IPS-15b (cell line): Measurements from ENCODE around the gene RWDD2A.

Experiments
- H3K27me3 ChIP-seq: one replicate; pipeline ENCODE4 v1.6.1; 2013; ENCODE audit warnings: low read length; ENCODE audit not compliant: control insufficient read depth, insufficient read depth
- H3K36me3 ChIP-seq: one replicate; pipeline ENCODE4 v1.6.1; 2013; ENCODE audit warnings: low read length; ENCODE audit not compliant: control insufficient read depth, insufficient read depth
- H3K4me1 ChIP-seq: one replicate; pipeline ENCODE4 v1.6.1; 2013; ENCODE audit warnings: mild to moderate bottlenecking, low read length; ENCODE audit not compliant: control insufficient read depth, insufficient read depth
- H3K4me3 ChIP-seq: one replicate; pipeline ENCODE4 v1.5.1; 2013; ENCODE audit warnings: low read depth, low read length
- H3K9ac ChIP-seq: one replicate; pipeline ENCODE4 v1.6.1; 2013; ENCODE audit warnings: low read depth, mild to moderate bottlenecking, low read length
- H3K9me3 ChIP-seq: one replicate; pipeline ENCODE4 v1.6.1; 2013; ENCODE audit warnings: mild to moderate bottlenecking, low read length; ENCODE audit not compliant: control insufficient read depth, insufficient read depth

RWDD2A gene

DNA sequence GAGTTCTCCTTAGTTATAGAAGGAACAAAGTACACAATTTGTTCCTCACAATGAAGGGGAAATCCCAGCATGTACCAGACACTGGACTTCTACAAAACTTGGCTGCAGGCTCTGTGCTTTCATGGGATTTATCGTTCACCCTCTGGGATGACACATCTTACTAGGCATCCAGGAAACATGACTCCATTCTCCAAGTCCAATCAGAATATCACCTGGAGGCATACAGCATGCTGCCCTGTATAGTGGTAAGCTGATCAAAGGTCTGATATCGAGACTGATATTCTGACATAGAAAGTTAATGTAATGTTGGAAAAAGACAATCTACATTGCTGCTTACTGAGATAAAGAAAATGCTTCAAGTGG lies 6.7 kb downstream of the RWDD2A start:
- Histone ChIP-seq H3K36me3 (peaks cover 4% of the 10 kb centered on the region), H3K9me3 (no peaks in the 10 kb centered on the region), H3K27me3 (no peaks in the 10 kb centered on the region), H3K4me1 (no peaks in the 10 kb centered on the region), H3K4me3 (no peak overlapping the region), H3K9ac (no peak overlapping the region)

DNA sequence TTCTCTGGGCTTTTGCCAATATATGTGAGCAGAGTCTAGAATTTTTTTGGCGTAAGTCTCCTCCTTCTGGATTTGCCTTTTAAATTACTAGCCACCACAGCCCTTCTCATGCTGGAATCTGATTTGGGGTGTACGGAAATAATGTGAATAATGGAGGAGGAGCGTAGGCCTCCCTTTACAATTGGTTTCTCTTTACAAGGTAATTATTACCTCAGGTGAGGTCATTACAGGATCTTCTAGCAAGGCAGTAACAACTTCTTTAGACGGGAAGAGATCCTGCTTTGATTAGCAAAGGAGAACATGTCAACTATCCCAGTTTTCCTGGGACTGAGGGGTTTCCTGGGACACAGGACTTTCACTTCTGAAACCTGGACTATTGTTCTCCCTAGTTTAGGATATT lies 8.9 kb downstream of the RWDD2A start:
- H3K9ac ChIP-seq, result no peak overlapping the region
- no peaks in the 10 kb centered on the region for H3K27me3 ChIP-seq
- H3K9me3 ChIP-seq, result no peaks in the 10 kb centered on the region
- H3K4me3 ChIP-seq, result no peak overlapping the region
- peaks cover 4% of the 10 kb centered on the region for H3K36me3 ChIP-seq
- no peaks in the 10 kb centered on the region for H3K4me1 ChIP-seq

DNA sequence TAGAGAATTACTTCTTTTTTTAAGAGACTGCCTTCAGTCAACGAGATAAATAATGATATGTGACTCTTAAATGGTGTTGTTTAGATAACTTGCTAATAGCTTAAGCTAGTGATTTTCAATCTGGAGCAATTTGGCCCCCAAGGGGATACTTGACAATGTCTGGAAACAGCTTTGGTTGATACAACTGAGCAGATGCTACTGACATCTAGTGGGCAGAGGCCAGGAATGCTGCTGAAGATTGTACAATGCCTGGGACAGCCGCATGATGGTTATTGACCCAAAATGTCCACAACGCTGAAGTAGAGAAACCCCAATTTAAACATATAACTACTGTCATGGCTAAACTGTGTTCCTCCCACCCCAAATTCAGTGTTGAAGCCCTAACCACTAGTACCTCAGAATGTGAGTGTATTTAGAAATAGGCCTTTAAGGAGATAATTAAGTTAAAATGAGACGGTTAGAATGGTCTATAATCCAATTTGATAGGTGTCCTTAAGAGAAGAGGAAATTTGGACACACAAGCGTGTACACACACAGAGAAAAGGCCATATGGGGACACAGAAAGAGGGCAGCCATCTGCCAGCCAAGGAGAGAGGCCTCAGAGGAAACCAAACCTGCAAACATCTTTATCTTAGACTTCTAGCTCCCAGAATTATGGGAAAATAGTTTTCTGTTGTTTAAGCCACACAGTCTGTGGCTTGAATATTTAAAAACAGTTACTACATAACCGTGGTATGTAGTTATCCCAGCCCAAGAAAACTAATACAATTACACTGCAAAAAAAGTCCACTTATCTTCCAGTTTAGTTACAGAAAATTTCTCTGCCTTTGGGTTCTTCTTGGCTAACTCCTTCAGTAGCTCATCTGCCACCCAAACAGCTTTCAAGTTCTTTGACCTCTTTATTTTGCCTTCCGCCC lies 22.2 kb downstream of the RWDD2A start:
- Histone ChIP-seq H3K9ac (no peak overlapping the region), H3K36me3 (no peaks in the 10 kb centered on the region), H3K27me3 (no peaks in the 10 kb centered on the region), H3K4me3 (no peak overlapping the region), H3K4me1 (no peaks in the 10 kb centered on the region), H3K9me3 (no peaks in the 10 kb centered on the region)

DNA sequence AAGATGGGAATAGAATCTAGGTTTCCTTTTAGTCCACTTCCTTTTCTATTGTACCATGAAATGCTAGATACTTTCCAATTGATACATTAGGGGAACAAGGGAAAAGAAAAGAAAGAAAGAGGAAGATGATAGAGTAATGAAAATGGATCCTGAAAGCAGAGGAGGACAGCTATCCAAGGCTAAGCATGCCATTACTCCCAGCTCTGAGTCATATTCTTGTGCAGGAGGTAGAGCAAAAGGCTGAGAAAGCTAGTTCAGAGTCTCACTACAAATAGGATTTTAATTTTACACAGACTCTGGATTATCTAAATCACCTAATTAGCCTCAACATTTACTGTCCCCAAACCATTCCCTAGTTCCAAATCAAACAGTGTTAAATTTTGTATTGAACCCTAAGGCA lies 23.6 kb downstream of the RWDD2A start:
- H3K36me3 ChIP-seq, result no peaks in the 10 kb centered on the region
- H3K9ac ChIP-seq, result no peak overlapping the region
- no peaks in the 10 kb centered on the region for H3K4me1 ChIP-seq
- H3K4me3 ChIP-seq, result no peak overlapping the region
- no peaks in the 10 kb centered on the region for H3K9me3 ChIP-seq
- H3K27me3 ChIP-seq, result no peaks in the 10 kb centered on the region

DNA sequence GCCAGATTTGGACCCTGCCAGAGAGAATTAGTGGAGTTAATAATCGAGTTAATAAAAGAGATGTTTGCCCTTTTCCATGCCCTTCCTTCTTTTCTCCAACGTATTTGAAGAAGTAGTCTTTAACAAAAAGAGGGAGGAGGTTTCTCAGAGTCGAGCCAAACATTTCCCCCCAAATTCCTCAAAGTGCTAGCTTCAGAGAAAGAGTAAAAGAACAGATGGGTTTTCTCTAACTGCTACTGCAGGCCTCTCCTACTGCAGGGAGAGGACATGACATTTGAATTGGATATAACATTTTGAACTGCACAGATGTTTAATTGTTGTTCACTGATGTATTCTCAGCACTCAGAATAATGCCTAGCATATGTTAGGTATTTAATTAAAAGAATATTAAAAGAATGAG lies 25.5 kb downstream of the RWDD2A start:
- Histone ChIP-seq H3K36me3 (no peaks in the 10 kb centered on the region), H3K4me1 (no peaks in the 10 kb centered on the region), H3K9me3 (no peaks in the 10 kb centered on the region), H3K27me3 (no peaks in the 10 kb centered on the region), H3K9ac (no peak overlapping the region), H3K4me3 (no peak overlapping the region)

DNA sequence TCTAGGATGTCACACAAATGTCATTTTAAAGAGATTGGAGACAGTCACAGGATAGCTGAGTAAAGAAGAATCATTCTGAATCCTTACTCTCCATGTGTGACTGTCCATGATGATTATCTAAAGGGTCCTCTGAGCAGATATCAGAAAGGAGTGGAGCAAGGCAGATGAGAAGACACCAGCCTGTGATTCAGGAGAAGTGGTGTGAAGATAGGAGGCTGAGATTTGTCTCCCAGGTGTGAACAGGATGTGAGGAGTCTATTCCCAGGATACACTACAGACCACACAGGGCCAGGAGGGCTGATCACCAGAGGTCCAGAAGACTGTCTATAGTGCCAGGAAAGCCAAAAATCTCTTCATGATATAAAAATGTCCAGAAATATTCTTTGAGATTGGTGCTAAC lies 27.0 kb downstream of the RWDD2A start:
- H3K9me3 ChIP-seq, result no peaks in the 10 kb centered on the region
- H3K36me3 ChIP-seq, result no peaks in the 10 kb centered on the region
- no peak overlapping the region for H3K9ac ChIP-seq
- no peaks in the 10 kb centered on the region for H3K27me3 ChIP-seq
- no peaks in the 10 kb centered on the region for H3K4me1 ChIP-seq
- H3K4me3 ChIP-seq, result no peak overlapping the region

DNA sequence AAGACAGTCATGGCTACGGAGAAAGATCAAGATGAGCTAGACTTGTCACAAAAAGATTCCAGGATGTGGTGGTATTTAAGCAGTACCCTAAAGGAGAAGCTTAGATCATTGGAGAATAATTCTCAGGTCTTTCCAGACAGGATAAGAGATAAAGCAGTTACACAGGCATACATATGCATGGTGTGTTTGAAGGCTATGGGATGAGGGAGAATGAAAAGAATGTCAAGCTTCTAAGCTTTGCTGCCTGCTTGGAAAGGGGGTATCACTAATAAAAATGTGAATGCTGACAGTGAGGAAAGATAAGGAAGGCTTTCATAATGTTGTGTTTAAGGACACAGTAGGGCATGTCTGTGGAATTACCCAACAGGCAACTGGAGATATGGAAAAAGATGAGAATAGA lies 28.1 kb downstream of the RWDD2A start:
- Histone ChIP-seq H3K27me3 (no peaks in the 10 kb centered on the region), H3K9me3 (no peaks in the 10 kb centered on the region), H3K4me3 (no peak overlapping the region), H3K4me1 (no peaks in the 10 kb centered on the region), H3K9ac (no peak overlapping the region), H3K36me3 (no peaks in the 10 kb centered on the region)

DNA sequence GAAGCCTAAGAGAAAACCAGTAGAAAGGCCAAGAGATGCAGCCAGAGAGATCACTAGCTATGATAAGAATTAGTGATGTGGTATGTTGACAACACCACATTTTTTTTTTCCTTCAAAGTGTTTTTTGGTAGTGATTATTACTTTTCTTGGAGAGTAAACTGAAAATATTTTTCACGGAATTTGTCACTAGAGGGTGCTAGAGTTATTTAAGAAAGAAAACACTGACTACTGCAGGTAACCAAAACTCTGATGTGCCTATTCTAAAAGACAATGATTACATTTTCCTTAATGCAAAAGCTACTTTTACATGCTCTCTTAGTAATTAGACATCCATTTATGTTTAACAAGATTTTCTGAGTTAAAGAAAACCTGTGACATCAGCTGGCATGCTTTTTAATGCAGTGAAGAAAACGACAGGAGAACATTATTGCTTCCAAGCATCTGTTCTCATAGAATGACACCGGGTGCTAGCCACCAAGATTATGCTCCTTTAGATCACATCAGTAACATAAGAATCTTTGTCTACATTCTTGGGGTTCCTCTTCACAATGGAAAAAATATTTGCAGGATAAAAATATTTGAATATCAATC lies 28.8 kb downstream of the RWDD2A start:
- no peaks in the 10 kb centered on the region for H3K9me3 ChIP-seq
- H3K27me3 ChIP-seq, result no peaks in the 10 kb centered on the region
- no peak overlapping the region for H3K4me3 ChIP-seq
- H3K4me1 ChIP-seq, result no peaks in the 10 kb centered on the region
- H3K9ac ChIP-seq, result no peak overlapping the region
- no peaks in the 10 kb centered on the region for H3K36me3 ChIP-seq

DNA sequence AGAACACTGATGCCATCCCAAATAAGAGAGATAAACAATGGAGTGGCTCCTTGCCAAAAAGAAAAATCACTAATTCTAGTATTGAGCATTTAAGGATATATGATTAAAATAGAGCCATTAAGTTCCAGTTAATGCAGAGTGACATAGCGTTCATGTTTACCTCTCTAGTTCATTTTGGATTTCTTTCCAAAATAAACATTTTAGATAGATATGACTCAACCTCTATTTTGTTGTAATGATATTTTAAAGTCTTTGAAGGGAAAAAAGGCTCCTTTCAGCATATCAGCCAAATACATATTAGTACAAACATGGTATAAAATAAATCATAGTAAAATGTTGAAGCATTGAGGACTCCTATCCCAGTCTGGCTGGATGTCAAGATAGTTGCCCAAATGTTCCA lies 33.4 kb downstream of the RWDD2A start:
- H3K9me3 ChIP-seq, result no peaks in the 10 kb centered on the region
- H3K9ac ChIP-seq, result no peak overlapping the region
- H3K27me3 ChIP-seq, result no peaks in the 10 kb centered on the region
- H3K4me3 ChIP-seq, result no peak overlapping the region
- no peaks in the 10 kb centered on the region for H3K4me1 ChIP-seq
- H3K36me3 ChIP-seq, result no peaks in the 10 kb centered on the region

DNA sequence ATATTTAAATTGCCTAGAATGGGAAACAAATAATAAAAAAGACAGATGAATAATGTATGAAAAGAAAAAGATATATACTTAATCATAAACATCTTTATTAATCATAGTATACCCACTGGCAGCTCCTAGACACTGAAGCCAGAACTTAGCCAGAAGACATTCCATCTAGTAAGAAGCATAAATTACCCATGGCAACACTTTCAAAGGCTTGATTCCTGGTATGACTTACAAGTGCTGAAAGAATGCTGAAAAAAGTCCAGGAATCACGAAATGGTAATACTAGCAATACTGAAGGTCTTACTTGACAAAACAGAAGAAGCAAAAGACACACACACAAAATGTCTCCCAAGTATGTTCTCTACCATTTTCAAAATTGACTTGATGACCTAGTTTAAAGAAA lies 38.0 kb downstream of the RWDD2A start:
- no peaks in the 10 kb centered on the region for H3K9me3 ChIP-seq
- H3K9ac ChIP-seq, result no peak overlapping the region
- H3K36me3 ChIP-seq, result no peaks in the 10 kb centered on the region
- no peak overlapping the region for H3K4me3 ChIP-seq
- no peaks in the 10 kb centered on the region for H3K4me1 ChIP-seq
- no peaks in the 10 kb centered on the region for H3K27me3 ChIP-seq

DNA sequence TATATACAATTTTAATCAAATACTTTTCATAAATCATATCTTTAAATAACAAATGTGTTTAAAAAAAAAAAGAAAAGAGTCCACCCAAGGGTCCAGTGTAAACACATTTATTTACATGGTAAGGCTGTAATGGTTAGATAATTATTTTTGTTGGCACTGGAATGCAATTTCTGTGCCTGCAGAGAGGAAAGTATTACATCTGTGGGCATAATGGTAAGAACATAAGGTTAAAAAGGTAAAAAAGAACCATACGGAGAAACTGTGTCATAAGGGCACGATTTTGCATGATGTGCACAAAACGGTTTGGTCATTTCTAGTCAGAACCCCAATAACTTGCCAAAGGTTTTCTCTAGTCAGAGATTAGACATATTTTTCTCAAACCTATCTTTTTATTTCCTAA lies 54.3 kb downstream of the RWDD2A start:
- Histone ChIP-seq H3K9me3 (no peaks in the 10 kb centered on the region), H3K27me3 (no peaks in the 10 kb centered on the region), H3K4me3 (no peak overlapping the region), H3K36me3 (no peaks in the 10 kb centered on the region), H3K9ac (no peak overlapping the region), H3K4me1 (no peaks in the 10 kb centered on the region)
